K562 (cell line): ENCODE results near the gene FYB1. TPM values are rescaled to one million over a fixed set of nuclear protein-coding genes. Genes with fewer than 3 reads are reported as not detected.

ENCODE experiments used
- ATAC-seq: fragments of 200-7000 bp; cut with Tn5 transposase; 3 replicates; pipeline ENCODE4 v1.9.1; 2020; ENCODE audit warnings: moderate library complexity
- BruUV-seq: library from RNA; stranded (reverse); fragments of 400-500 nt; replicated peaks from 2 replicates; lab custom pipeline; 2021; lab: Mats Ljungman, UMichigan
- CTCF ChIA-PET: fragments of 300-600 bp; formaldehyde crosslinking; extraction: SDS; loops from one replicate; lab custom pipeline; 2021; ENCODE audit warnings: low intra/inter-chr PET ratio; lab: Yijun Ruan, JAX
- POLR2A ChIA-PET: fragments of 300-600, 350-650 bp; sonication (Branson Sonifier 250); formaldehyde crosslinking; extraction: SDS; loops from one replicate; lab custom pipeline; 2021; ENCODE audit warnings: antibody characterized with exemption, inconsistent platforms; lab: Yijun Ruan, JAX
- DNase-seq, 4 experiments: peaks; one replicate each; pipeline versions ENCODE4 v3.0.0 to v3.0.0-alpha.2; 2011 to 2018; ENCODE audit warnings: low spot score in 3 of 4, mixed read lengths in 3 of 4; ENCODE audit errors: extremely low read depth in 1 of 4
- FAIRE-seq: peaks from 2 replicates; lab custom pipeline; 2011; peaks lifted over from hg19 to GRCh38; lab: Jason Lieb, UNC
- H2AFZ ChIP-seq: 2 replicates; pipeline ENCODE4 v1.6.0; 2011; ENCODE audit warnings: low read depth, low read length, control low read depth, inconsistent platforms
- H3K27ac ChIP-seq: fragments of 200-600 bp; 3 replicates; pipeline ENCODE4 v1.8.0; 2011; ENCODE audit warnings: low read depth, mild to moderate bottlenecking, control low read depth, inconsistent platforms, low read length, moderate library complexity, mixed read lengths; ENCODE audit errors: extremely low read depth
- H3K27me3 ChIP-seq, 2 experiments: fragments of 300-600 bp in 1 of 2; 2 replicates in 1 of 2; 3 replicates in 1 of 2; pipeline versions ENCODE4 v1.6.0 to v1.8.0; 2011; ENCODE audit warnings: inconsistent platforms in 2 of 2, low read length in 2 of 2, mild to moderate bottlenecking in 1 of 2, mixed read lengths in 1 of 2, moderate library complexity in 1 of 2; ENCODE audit not compliant: control insufficient read depth in 2 of 2, insufficient read depth in 2 of 2
- H3K36me3 ChIP-seq: fragments of 300-600 bp; 3 replicates; pipeline ENCODE4 v1.8.0; 2011; ENCODE audit warnings: mild to moderate bottlenecking, low read length, inconsistent platforms; ENCODE audit not compliant: control insufficient read depth, insufficient read depth
- H3K4me1 ChIP-seq, 2 experiments: fragments of 200-600 bp in 1 of 2; replicated peaks in 1 of 2; 2 replicates in 1 of 2; 3 replicates in 1 of 2; pipeline versions ENCODE4 v1.5.1 to v1.8.0; 2011; ENCODE audit warnings: inconsistent platforms in 2 of 2, low read length in 2 of 2, mild to moderate bottlenecking in 1 of 2, mixed read lengths in 1 of 2, moderate library complexity in 1 of 2; ENCODE audit not compliant: control insufficient read depth in 2 of 2, insufficient read depth in 2 of 2
- H3K4me2 ChIP-seq: 2 replicates; pipeline ENCODE4 v1.6.1; 2011; ENCODE audit warnings: low read length, control low read depth, inconsistent platforms, mixed read lengths; ENCODE audit not compliant: insufficient read depth
- H3K4me3 ChIP-seq: fragments of 200-600 bp; sonication (generic), shearing (Covaris generic); 2 replicates; pipeline ENCODE4 v1.5.1; 2016; ENCODE audit warnings: control low read depth, inconsistent platforms
- H3K79me2 ChIP-seq: fragments of 200-600 bp; 3 replicates; pipeline ENCODE4 v1.8.0; 2011; ENCODE audit warnings: low read length, inconsistent platforms; ENCODE audit not compliant: control insufficient read depth, insufficient read depth
- H3K9ac ChIP-seq, 2 experiments: 2 replicates each; pipeline versions ENCODE4 v1.6.0 to v1.6.1; 2011; ENCODE audit warnings: low read depth in 2 of 2, low read length in 2 of 2, control low read depth in 1 of 2, inconsistent platforms in 1 of 2, mild to moderate bottlenecking in 1 of 2, mixed read lengths in 1 of 2; ENCODE audit not compliant: insufficient read depth in 1 of 2
- H3K9me1 ChIP-seq: one replicate; pipeline ENCODE4 v1.6.0; 2011; ENCODE audit warnings: inconsistent platforms, mild to moderate bottlenecking, low read length, moderate library complexity; ENCODE audit not compliant: control insufficient read depth, insufficient read depth
- H3K9me3 ChIP-seq: replicated peaks from 2 replicates; pipeline ENCODE4 v1.5.1; 2011; ENCODE audit warnings: low read depth, low read length, inconsistent platforms; ENCODE audit not compliant: control insufficient read depth, insufficient read depth
- H4K20me1 ChIP-seq: replicated peaks from 2 replicates; pipeline ENCODE4 v1.6.1; 2011; ENCODE audit warnings: low read length, inconsistent platforms, mixed read lengths; ENCODE audit not compliant: control insufficient read depth, insufficient read depth
- CTCF ChIP-seq, 3 experiments: IDR thresholded peaks in 2 of 3; conservative IDR thresholded peaks in 1 of 3; 2 replicates each; pipeline ENCODE4 v1.5.1; 2011 to 2012; ENCODE audit warnings: low read length in 3 of 3, mild to moderate bottlenecking in 3 of 3, control low read depth in 2 of 3, improper control_type of control experiment in 1 of 3, inconsistent platforms in 1 of 3, low read depth in 1 of 3, mixed read lengths in 1 of 3, moderate library complexity in 1 of 3; ENCODE audit not compliant: insufficient read depth in 2 of 3
- MTA3 ChIP-seq: fragments of 450-650 bp; formaldehyde crosslinking; IDR thresholded peaks from 2 replicates; pipeline ENCODE4 v1.6.1; 2017; ENCODE audit warnings: mild to moderate bottlenecking, borderline replicate concordance
- PPARD ChIP-seq: fragments of 250-450 bp; sonication (Bioruptor Pico); IDR thresholded peaks from 2 replicates; pipeline ENCODE4 v1.8.0; 2022; ENCODE audit warnings: inconsistent platforms, mild to moderate bottlenecking, moderate library complexity
- SPI1 ChIP-seq: IDR thresholded peaks from 2 replicates; pipeline ENCODE4 v1.6.1; 2011; ENCODE audit warnings: low read depth, low read length, control low read depth, borderline replicate concordance
- ZFP30 ChIP-seq: fragments of 250-450 bp; sonication (Bioruptor Pico); IDR thresholded peaks from 2 replicates; pipeline ENCODE4 v1.8.0; 2022; ENCODE audit warnings: moderate library complexity, mild to moderate bottlenecking, inconsistent platforms, borderline replicate concordance
- ZNF12 ChIP-seq: sonication (generic); formaldehyde crosslinking; IDR thresholded peaks from 2 replicates; pipeline ENCODE4 v1.4.0; 2020; ENCODE audit warnings: mild to moderate bottlenecking, missing genetic modification reagents
- ZNF134 ChIP-seq: fragments of 250-450 bp; sonication (Bioruptor Pico); conservative IDR thresholded peaks from 2 replicates; pipeline ENCODE4 v1.4.0; 2020
- ZNF778 ChIP-seq: fragments of 450-650 bp; formaldehyde crosslinking; IDR thresholded peaks from 2 replicates; pipeline ENCODE4 v1.4.0; 2020; ENCODE audit warnings: mild to moderate bottlenecking, moderate library complexity
- WGBS: fragments of 100-300 bp; shearing (Covaris generic); methylation state at CpG from one replicate; pipeline ENCODE4 v1.1.6; 2016; ENCODE audit warnings: low coverage, mixed read lengths; ENCODE audit not compliant: insufficient coverage; ENCODE audit errors: missing lambda C conversion rate; 5-methylcytosine and 5-hydroxymethylcytosine counted together
- in situ Hi-C: fragments of 300-500 bp; cut with MboI; formaldehyde crosslinking; loops from 4 replicates; pipeline ENCODE4 v1.15.0; 2018; ENCODE audit warnings: inconsistent platforms, mixed read lengths
- intact Hi-C: fragments of 100-400 bp; cut with micrococcal nuclease; formaldehyde crosslinking; loops from 2 replicates; pipeline ENCODE4 v1.14.2; 2022
- polyA plus RNA-seq, 8 experiments: library from polyadenylated mRNA; depleted of rRNA in 4 of 8; stranded (reverse) in 5 of 8; unstranded in 3 of 8; fragments of >200 nt; fragmentation: Nextera tagmentation in 2 of 8; fragmentation: Illumina TruSeq in 1 of 8; extraction: Ambion mirVana in 2 of 8; extraction: Trizol in 1 of 8; gene quantifications; 2 replicates each; pipeline versions ENCODE4 v1.2.1 to v1.2.3, GENCODE V29; 2011 to 2014; ENCODE audit warnings: inconsistent platforms in 1 of 8, missing spikeins in 1 of 8
- total RNA-seq, 7 experiments: library from RNA; depleted of rRNA in 6 of 7; stranded (reverse); fragments of >200 nt in 6 of 7; fragmentation: Illumina TruSeq in 2 of 7; extraction: Trizol in 2 of 7; gene quantifications; 2 replicates each; pipeline versions ENCODE4 v1.2.1 to v1.2.3, GENCODE V29; 2011 to 2021; ENCODE audit warnings: low replicate concordance in 1 of 7

Gene FYB1
- total and polyA plus RNA-seq, 9 of the 15 experiments (the other 6 are each of a cell fraction or from before 2014, with no cell fraction given) = 4.7 to 31.5 (median 9.7) TPM

- 0 out of 6 replicates have a peak, but pooled peaks of 1 of the 3 experiments have one; percentile 12 for TF ChIP-seq CTCF (IDR thresholded peaks at IDR 0.05 in 2 of 3, conservative IDR thresholded peaks at IDR 0.05 in 1 of 3; ENCODE audit: insufficient read depth in 2 of 3, low read depth in 1 of 3, low read length in 3 of 3)
- no peak for TF ChIP-seq ZNF12 (CRISPR knock-in tag)
- TF ChIP-seq MTA3 = 0 out of 2 replicates have a peak, but pooled peaks have one; percentile 21
Observed at GRCh38 chr5:39190311-39191102, 28.9 kb downstream of the FYB1 start (continued).

- Histone ChIP-seq H3K9me1 (no peaks in the 10 kb centered on the region), H3K9me3 (no peaks in the 10 kb centered on the region), H2AFZ (peak overlapping the region; percentile 47), H3K27ac (peak overlapping the region; percentile 38; the same call in 1 of the 3 replicates), H3K79me2 (peaks cover 7% of the 10 kb centered on the region; the same call in 1 of the 3 replicates), H3K27me3 (no peaks in the 10 kb centered on the region), H3K36me3 (no peaks in the 10 kb centered on the region), H3K4me1 (peaks cover 13 to 80% of the 10 kb centered on the region in 2 experiments; a peak in 4 of 5 replicates), H3K4me3 (no peak overlapping the region), H3K4me2 (no peak overlapping the region), H4K20me1 (no peaks in the 10 kb centered on the region), H3K9ac (no peak overlapping the region)
- ATAC-seq (no peak), DNase-seq (no peak), FAIRE-seq (no peak)
- in situ Hi-C loops = no loop called here
- POLR2A ChIA-PET = interaction anchor here (0.7 to 1.6 kb wide), 6 partner anchors 9 to 123 kb away, joined by 3 to 7 read pairs (median 4); no protein-coding TSS in a partner anchor
- TF ChIP-seq ZNF134 (CRISPR knock-in tag) (no peak), PPARD (CRISPR knock-in tag) (no peak), ZNF778 (no peak), SPI1 (peak; percentile 77; the same call in 1 of the 2 replicates), ZFP30 (CRISPR knock-in tag) (no peak)
- BruUV-seq = no TSS peak
- intact Hi-C loops = no loop called here
- WGBS = 55% methylated on average over 4 of the region's 4 CpGs
- CTCF ChIA-PET = no interaction called here
Observed at GRCh38 chr5:39189292-39189955, 29.9 kb downstream of the FYB1 start.
